ENCODE data around the gene TSPAN3. TPM values are rescaled to one million over a fixed set of nuclear protein-coding genes. Genes with fewer than 3 reads are reported as not detected.

TSPAN3 gene
- total RNA-seq, 2 experiments from 2014 or later, result 25.6 to 27.0 TPM

DNA sequence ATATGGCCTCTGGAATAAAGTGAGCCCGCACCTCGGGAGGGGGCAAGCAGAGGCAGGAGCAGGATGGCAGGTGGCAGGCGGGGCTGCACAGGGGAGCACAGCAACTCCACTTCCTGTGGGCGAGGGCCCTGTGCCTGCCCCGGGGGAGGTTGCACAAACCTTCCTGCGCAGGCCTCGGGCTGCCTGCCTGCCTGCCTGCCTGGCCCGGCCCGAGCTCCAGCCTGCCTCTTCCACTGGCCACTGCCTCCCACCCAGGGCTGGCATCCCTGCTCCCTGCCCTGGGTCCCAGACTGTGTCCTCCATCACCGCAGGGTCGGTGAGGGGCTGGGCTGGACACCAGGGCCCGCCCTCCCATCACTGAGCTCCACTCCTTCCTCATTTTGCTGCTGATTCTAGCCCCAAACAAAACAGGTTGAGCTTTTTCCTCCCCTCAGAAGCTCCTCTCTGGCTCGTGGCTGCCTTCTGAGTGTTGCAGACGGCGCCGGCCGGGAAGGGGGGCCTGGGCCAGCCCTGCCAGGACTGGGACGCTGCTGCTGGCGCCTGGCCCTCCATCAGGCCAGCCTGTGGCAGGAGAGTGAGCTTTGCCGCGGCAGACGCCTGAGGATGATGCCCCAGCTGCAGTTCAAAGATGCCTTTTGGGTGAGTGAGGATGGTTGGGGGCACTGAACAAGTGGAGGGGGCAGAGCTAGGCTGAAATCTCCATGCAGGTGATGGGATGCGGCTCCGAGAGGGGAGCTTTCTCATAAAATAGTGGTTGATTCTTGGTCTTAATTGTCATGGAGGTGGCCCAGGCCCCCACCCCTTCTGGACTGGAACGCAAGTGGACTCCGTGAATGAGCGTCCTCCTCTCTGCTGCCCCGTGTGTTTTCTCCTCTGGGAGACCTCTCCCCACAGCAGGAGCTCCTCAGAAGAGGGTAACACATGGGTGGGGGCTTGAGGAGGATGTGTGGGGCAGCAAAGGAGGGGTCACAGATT is 75.7 kb downstream of the TSPAN3 start, which contains the start of gene PSTPIP1:
PSTPIP1 (plus strand) TSS at position 156 of the 975 bp plus-strand sequence; CDS start at position 604, 448 bp downstream.
- peak; percentile 69 for ATAC-seq
- no peaks in the 10 kb centered on the region for H3K27me3 Mint-ChIP-seq
- intact Hi-C loops (cut with micrococcal nuclease), result no loop called here
- peak within 1 kb of the TSS; percentile 95 for H3K4me3 Mint-ChIP-seq
- H3K9me3 Mint-ChIP-seq, result no peaks in the 10 kb centered on the region
- POLR2A ChIA-PET, result interaction anchor here (0.6 to 6.3 kb wide), 13 partner anchors 8 to 309 kb away, joined by 3 to 62 read pairs (median 6); no protein-coding TSS in a partner anchor
- peak within 1 kb of the TSS; percentile 98 for H3K27ac Mint-ChIP-seq
- CTCF ChIA-PET, result interaction anchor here (1.2 to 6.3 kb wide), 9 partner anchors 11 to 39 kb away, joined by 3 to 42 read pairs (median 6); no protein-coding TSS in a partner anchor
- H3K36me3 Mint-ChIP-seq (ENCODE audit: low read depth), result peaks cover 41% of the 10 kb centered on the region
- TF ChIP-seq, protein P1, sequence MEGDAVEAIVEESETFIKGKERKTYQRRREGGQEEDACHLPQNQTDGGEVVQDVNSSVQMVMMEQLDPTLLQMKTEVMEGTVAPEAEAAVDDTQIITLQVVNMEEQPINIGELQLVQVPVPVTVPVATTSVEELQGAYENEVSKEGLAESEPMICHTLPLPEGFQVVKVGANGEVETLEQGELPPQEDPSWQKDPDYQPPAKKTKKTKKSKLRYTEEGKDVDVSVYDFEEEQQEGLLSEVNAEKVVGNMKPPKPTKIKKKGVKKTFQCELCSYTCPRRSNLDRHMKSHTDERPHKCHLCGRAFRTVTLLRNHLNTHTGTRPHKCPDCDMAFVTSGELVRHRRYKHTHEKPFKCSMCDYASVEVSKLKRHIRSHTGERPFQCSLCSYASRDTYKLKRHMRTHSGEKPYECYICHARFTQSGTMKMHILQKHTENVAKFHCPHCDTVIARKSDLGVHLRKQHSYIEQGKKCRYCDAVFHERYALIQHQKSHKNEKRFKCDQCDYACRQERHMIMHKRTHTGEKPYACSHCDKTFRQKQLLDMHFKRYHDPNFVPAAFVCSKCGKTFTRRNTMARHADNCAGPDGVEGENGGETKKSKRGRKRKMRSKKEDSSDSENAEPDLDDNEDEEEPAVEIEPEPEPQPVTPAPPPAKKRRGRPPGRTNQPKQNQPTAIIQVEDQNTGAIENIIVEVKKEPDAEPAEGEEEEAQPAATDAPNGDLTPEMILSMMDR (IDR thresholded peaks at IDR 0.05), result no peak
- DNase-seq, result peak; percentile 83
- peaks cover 61% of the 10 kb centered on the region for H3K4me1 Mint-ChIP-seq (ENCODE audit: low read depth)

DNA sequence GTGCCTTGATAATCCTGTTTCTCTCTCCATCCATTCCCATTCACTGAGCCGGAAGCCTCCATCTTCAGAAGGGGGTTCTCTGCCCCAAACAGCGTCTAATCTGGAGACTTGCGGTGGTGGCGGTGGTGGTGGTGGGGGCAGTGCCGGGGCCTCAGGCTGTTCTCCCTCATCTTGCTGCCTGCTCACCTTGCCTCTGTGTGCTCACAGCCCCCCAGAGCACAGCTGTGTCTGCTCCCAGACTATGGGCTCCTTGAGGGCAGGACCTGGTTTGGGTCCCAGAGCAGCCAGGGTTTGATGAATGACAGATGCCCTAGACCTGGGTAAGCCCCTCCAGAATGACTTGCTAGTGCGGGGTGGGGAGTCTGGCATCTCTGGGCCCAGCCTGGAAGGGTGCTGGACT is 76.4 kb downstream of the TSPAN3 start:
- no peaks in the 10 kb centered on the region for H3K9me3 Mint-ChIP-seq
- DNase-seq, result peak; percentile 56
- TF ChIP-seq, protein P1 (IDR thresholded peaks at IDR 0.05), result no peak
- ChIA-PET CTCF (interaction anchor here (1.2 to 6.3 kb wide), 8 partner anchors 10 to 40 kb away, joined by 3 to 42 read pairs (median 5); no protein-coding TSS in a partner anchor), POLR2A (interaction anchor here (0.8 to 6.3 kb wide), 12 partner anchors 8 to 63 kb away, joined by 3 to 62 read pairs (median 6); no protein-coding TSS in a partner anchor)
- H3K4me3 Mint-ChIP-seq, result peak overlapping the region; percentile 95
- H3K4me1 Mint-ChIP-seq (ENCODE audit: low read depth), result peaks cover 59% of the 10 kb centered on the region
- H3K27ac Mint-ChIP-seq, result peak overlapping the region; percentile 98
- peaks cover 36% of the 10 kb centered on the region for H3K36me3 Mint-ChIP-seq (ENCODE audit: low read depth)
- no peaks in the 10 kb centered on the region for H3K27me3 Mint-ChIP-seq
- ATAC-seq, result peak; percentile 18
- intact Hi-C loops (cut with micrococcal nuclease), result no loop called here

DNA sequence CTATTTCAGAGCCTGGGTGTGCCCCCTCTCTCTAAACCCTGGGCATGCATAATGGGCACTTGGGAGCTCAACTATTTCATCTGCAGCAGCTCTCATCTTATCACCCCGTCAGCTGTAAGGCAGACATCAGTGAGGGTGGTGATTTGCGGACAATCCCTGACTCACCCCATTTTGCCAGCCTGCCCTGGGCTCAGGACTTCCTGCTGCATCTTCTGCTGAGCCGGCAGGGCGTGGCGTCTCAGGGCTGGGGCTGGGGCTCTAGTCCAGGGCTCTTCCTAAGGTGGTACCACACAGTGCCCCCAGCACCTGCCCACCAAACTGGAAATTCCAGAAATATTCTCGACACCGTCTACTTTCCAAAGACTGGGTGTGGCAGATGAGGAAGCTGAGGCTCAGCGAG is 76.9 kb downstream of the TSPAN3 start:
- intact Hi-C loops (cut with micrococcal nuclease), result no loop called here
- H3K36me3 Mint-ChIP-seq (ENCODE audit: low read depth), result peaks cover 31% of the 10 kb centered on the region
- H3K27ac Mint-ChIP-seq, result peak overlapping the region; percentile 98
- H3K4me3 Mint-ChIP-seq, result peak overlapping the region; percentile 95
- ATAC-seq (peak; percentile 54), DNase-seq (peak; percentile 85)
- H3K27me3 Mint-ChIP-seq, result no peaks in the 10 kb centered on the region
- POLR2A ChIA-PET, result interaction anchor here (0.8 to 6.3 kb wide), 8 partner anchors 9 to 28 kb away, joined by 3 to 62 read pairs (median 7); no protein-coding TSS in a partner anchor
- peaks cover 59% of the 10 kb centered on the region for H3K4me1 Mint-ChIP-seq (ENCODE audit: low read depth)
- CTCF ChIA-PET, result interaction anchor here (0.7 to 6.3 kb wide), 5 partner anchors 20 to 41 kb away, joined by 3 to 42 read pairs (median 12); no protein-coding TSS in a partner anchor
- no peaks in the 10 kb centered on the region for H3K9me3 Mint-ChIP-seq
- TF ChIP-seq, protein P1 (IDR thresholded peaks at IDR 0.05), result no peak

DNA sequence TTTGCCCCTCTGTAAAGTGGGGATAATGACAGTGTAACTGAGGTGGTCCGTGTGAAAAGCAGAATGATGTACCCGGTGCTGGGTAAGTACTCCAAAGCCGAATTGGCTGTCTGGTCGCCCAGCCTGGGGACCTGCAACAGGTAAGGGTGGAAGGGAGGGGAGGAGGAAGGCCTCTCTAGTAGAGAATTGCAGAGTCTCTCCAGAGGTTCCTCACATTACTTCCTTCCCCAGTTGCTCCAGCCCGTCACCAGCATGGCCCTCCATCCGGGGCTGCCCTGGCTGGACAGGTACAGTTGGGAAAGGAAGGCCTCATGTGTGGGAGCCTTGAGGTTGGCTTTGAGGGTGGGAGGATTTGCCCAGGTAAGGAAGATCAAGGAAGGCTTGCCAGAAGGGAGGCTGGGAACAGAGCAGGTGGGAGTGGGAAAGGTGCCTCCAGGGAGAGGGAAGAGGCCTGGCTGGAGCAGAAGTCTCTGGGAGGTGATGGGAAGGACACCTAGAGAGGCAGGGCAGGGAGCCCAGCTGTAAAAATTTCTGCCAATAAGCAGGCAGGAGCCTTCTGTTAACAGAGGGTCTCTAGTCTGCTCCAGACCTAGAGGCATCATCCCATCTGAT is 77.7 kb downstream of the TSPAN3 start:
- ChIA-PET CTCF (interaction anchor here (0.7 to 6.3 kb wide), 5 partner anchors 20 to 41 kb away, joined by 3 to 42 read pairs (median 12); no protein-coding TSS in a partner anchor), POLR2A (interaction anchor here (0.8 to 6.3 kb wide), 5 partner anchors 9 to 29 kb away, joined by 3 to 62 read pairs (median 9); no protein-coding TSS in a partner anchor)
- no peaks in the 10 kb centered on the region for H3K27me3 Mint-ChIP-seq
- peak overlapping the region; percentile 98 for H3K27ac Mint-ChIP-seq
- ATAC-seq, result no peak
- DNase-seq, result no peak
- peaks cover 25% of the 10 kb centered on the region for H3K36me3 Mint-ChIP-seq (ENCODE audit: low read depth)
- peak overlapping the region; percentile 95 for H3K4me3 Mint-ChIP-seq
- intact Hi-C loops (cut with micrococcal nuclease), result no loop called here
- no peaks in the 10 kb centered on the region for H3K9me3 Mint-ChIP-seq
- TF ChIP-seq, protein P1 (IDR thresholded peaks at IDR 0.05), result no peak
- H3K4me1 Mint-ChIP-seq (ENCODE audit: low read depth), result peaks cover 59% of the 10 kb centered on the region
